ENCODE data around the gene PRKCA. TPM values are rescaled to one million over a fixed set of nuclear protein-coding genes. Genes with fewer than 3 reads are reported as not detected.
"Not testable (repeated sequence)": the region's sequence is repeated elsewhere in the genome, so short reads cannot be mapped to it uniquely, and the experiment has no call there.

Gene PRKCA
- total and polyA plus RNA-seq, 9 of the 15 experiments (the other 6 are each of a cell fraction or from before 2014, with no cell fraction given) = 3.2 to 33.0 (median 17.8) TPM

GRCh38 chr17:66345949-66346638 lies 43.7 kb downstream of the PRKCA start (continued):
- TF ChIP-seq MLLT1 (IDR thresholded peaks at IDR 0.05) (peak in 1 of 2 experiments; percentile 57; a peak in 1 of 4 replicates), ZNF197 (CRISPR knock-in tag; IDR thresholded peaks at IDR 0.05; ENCODE audit: low read depth) (0 out of 2 replicates have a peak, but pooled peaks have one; percentile 58), MYC (IDR thresholded peaks at IDR 0.05; ENCODE audit: low read depth, low read length) (peak; percentile 95), MYC (CRISPR knock-in tag; IDR thresholded peaks at IDR 0.05; ENCODE audit: borderline replicate concordance, low read depth) (peak; percentile 51; the same call in 1 of the 2 replicates), DPF2 (IDR thresholded peaks at IDR 0.05) (peak; percentile 92), ZEB2 (IDR thresholded peaks at IDR 0.05) (peak; percentile 82; the same call in 1 of the 2 replicates), GATAD2A (IDR thresholded peaks at IDR 0.05) (peak; percentile 73; the same call in 1 of the 2 replicates), TEAD4 (IDR thresholded peaks at IDR 0.05; ENCODE audit: low read length) (peak; percentile 76), CBFA2T3 (IDR thresholded peaks at IDR 0.05) (peak; percentile 88), SMARCE1 (IDR thresholded peaks at IDR 0.05) (peak; percentile 86), IRF9 (tag; IDR thresholded peaks at IDR 0.05) (peak; percentile 51; the same call in 1 of the 2 replicates), MAX (CRISPR knock-in tag; IDR thresholded peaks at IDR 0.05) (peak; percentile 80), CBFA2T2 (conservative IDR thresholded peaks at IDR 0.05) (peak; percentile 74), ADNP (tag; IDR thresholded peaks at IDR 0.05) (peak; percentile 90), USF2 (CRISPR knock-in tag; IDR thresholded peaks at IDR 0.05) (peak; percentile 61), DMBX1 (CRISPR knock-in tag; IDR thresholded peaks at IDR 0.05; ENCODE audit: borderline replicate concordance) (peak; percentile 86), TRIM24 (IDR thresholded peaks at IDR 0.05) (peak; percentile 54 to 77), EHMT2 (IDR thresholded peaks at IDR 0.05) (peak; percentile 30; the same call in 1 of the 2 replicates), ETV5 (CRISPR knock-in tag; IDR thresholded peaks at IDR 0.05; ENCODE audit: low read depth) (0 out of 2 replicates have a peak, but pooled peaks have one; percentile 42), HDAC2 (IDR thresholded peaks at IDR 0.05) (peak; percentile 88), MNT (conservative IDR thresholded peaks at IDR 0.05) (peak; percentile 86 to 88), SP1 (CRISPR knock-in tag; IDR thresholded peaks at IDR 0.05) (0 out of 2 replicates have a peak, but pooled peaks have one; percentile 11), KLF16 (IDR thresholded peaks at IDR 0.05) (0 out of 2 replicates have a peak, but pooled peaks have one; percentile 20), ZNF165 (CRISPR knock-in tag; IDR thresholded peaks at IDR 0.05; ENCODE audit: borderline replicate concordance) (0 out of 2 replicates have a peak, but pooled peaks have one; percentile 30), GABPA (tag; conservative IDR thresholded peaks at IDR 0.05; ENCODE audit: low read depth) (0 out of 2 replicates have a peak, but pooled peaks have one; percentile 24)
- TF ChIP-seq TEAD4 (CRISPR knock-in tag; IDR thresholded peaks at IDR 0.05; ENCODE audit: borderline replicate concordance) = not testable (repeated sequence)

All from K562 (cell line).